ENCODE data around the gene SMG6. TPM values are rescaled to one million over a fixed set of nuclear protein-coding genes. Genes with fewer than 3 reads are reported as not detected.
"Not testable (repeated sequence)": the region's sequence is repeated elsewhere in the genome, so short reads cannot be mapped to it uniquely, and the experiment has no call there.

Gene SMG6
- total RNA-seq, 1 donor from 2014 or later, result 26.3 TPM

DNA sequence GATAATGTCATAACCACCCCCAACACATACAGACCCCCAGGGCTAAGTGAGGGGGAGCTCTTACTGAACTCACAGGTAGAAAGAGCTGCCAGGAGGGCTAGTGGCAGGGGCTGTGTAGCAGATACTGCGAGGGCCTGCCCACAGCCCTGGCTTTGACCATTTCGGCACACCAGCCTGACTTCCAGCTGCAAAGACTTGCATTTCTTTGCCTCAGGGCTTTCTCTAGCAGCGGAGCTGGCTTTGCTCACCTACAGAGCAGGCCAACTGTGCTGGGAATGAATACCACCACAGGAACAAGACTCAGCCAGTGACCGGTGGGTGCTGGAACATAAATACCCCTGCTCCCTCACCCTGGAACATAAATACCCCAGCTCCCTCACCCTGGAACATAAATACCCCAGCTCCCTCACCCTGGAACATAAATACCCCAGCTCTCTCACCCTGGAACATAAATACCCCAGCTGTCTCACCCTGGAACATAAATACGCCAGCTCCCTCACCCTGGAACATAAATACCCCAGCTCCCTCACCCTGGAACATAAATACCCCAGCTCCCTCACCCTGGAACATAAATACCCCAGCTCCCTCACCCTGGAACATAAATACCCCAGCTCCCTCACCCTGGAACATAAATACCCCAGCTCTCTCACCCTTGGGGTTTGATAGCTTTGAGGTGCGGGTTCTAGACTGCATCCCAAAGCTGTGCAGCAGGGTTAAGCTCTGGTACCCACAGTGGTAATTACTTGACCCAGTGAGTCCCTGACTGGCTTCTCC, 290.2 kb downstream of the SMG6 start:
- not testable (repeated sequence) for DNase-seq (ENCODE audit: low read depth in 2 of 2)

DNA sequence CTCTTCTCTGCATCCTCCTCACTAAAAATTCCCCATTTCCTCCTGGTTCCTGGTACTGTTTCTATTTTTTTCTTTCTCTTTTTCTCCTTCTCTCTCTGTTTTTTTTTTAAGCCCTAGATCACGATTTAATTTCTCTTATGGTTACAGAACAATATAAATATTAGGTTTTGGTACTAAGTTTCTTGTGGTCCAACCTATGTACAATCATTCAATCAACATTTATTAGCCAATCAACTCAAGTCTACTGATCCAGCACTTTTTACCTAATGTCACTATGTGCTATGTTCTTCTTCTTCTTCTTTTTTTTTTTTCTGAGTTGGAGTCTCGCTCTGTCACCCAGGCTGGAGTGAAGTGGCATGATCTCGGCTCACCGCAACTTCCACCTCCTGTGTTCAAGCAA, 291.1 kb downstream of the SMG6 start:
- DNase-seq (ENCODE audit: low read depth in 2 of 2), result no peak

DNA sequence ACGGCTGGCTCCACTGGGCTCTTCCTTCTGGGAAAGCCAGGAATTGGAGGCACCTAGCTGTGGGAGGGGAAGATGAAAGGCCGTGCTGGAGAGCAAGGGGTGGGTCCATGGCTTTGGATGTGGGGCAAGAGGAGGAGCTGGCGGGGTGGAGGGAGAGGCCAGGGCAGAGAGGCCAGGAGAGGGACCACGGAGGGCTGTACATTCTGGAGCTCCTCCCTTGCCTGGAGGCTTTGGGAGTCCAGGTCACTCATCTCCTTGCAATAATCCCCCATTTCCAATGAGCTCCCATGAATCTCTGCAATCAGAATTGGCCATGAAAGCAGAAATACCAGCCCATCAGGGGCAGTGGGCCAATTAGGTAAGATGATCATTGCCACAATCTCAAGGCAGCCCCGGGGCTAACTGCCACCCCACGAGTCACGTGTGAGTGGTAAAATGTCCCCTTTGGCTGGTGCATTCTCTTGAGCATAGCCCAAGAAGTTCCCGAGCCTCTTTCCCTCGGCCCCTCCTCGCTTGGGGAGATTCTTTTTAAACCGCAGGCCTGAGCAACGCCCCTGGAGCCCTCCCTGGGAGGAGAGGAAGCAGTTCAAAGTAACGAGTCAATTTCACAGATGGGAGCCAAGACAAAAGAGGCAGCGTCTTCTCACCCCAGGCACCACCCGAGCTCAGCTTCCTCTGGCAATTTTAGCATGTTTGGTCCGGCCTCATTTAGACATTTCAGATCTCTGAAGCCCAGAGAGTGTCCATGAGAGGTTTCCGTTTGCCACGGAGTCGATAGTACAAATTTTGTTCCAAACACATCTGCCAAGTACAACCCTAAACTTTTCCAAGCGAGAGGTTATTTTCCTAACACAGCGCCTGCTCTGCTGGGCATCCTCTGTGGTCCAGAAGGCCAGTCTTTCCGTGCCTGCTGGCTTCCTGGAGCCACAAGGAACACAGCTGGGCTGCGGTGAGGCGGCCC, 291.9 kb downstream of the SMG6 start:
- peak in 1 of 2 donors; percentile 24 for DNase-seq (ENCODE audit: low read depth in 2 of 2)

Other genes starting within 250 kb of the SMG6 start
- 37.4 and 75.1 TPM in 2 replicates for gene HIC1, start 248.7 kb downstream of the SMG6 start, total RNA-seq
- gene SRR, start 165 bp upstream of the SMG6 start, total RNA-seq, result 10.9 and 11.6 TPM in 2 replicates
- 33.4 and 34.4 TPM in 2 replicates for gene TSR1, start 32.7 kb upstream of the SMG6 start, total RNA-seq
- gene SGSM2, start 33.7 kb upstream of the SMG6 start, total RNA-seq, result 23.4 and 40.6 TPM in 2 replicates
- 2.4 and 3.5 TPM in 2 replicates for gene MNT, start 97.3 kb upstream of the SMG6 start, total RNA-seq
- 9.1 TPM in 2 replicates for gene METTL16, start 208.1 kb upstream of the SMG6 start, total RNA-seq